Measurements from ENCODE around the gene C1QTNF7.

GRCh38 chr4:15451866-15452765, 24.3 kb downstream of the C1QTNF7 start:
- TF ChIP-seq, protein P1, sequence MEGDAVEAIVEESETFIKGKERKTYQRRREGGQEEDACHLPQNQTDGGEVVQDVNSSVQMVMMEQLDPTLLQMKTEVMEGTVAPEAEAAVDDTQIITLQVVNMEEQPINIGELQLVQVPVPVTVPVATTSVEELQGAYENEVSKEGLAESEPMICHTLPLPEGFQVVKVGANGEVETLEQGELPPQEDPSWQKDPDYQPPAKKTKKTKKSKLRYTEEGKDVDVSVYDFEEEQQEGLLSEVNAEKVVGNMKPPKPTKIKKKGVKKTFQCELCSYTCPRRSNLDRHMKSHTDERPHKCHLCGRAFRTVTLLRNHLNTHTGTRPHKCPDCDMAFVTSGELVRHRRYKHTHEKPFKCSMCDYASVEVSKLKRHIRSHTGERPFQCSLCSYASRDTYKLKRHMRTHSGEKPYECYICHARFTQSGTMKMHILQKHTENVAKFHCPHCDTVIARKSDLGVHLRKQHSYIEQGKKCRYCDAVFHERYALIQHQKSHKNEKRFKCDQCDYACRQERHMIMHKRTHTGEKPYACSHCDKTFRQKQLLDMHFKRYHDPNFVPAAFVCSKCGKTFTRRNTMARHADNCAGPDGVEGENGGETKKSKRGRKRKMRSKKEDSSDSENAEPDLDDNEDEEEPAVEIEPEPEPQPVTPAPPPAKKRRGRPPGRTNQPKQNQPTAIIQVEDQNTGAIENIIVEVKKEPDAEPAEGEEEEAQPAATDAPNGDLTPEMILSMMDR (conservative IDR thresholded peaks at IDR 0.05; ENCODE audit: low read length), result no peak
- TF ChIP-seq EZH2phosphoT487 (IDR thresholded peaks at IDR 0.05; ENCODE audit: borderline replicate concordance), result no peak

Data from Loucy (cell line).